Activated T-cell treated with anti-CD3 and anti-CD28 coated beads for 48 hours (primary cell): ENCODE data around the gene ERI3.

ENCODE experiments used
- DNase-seq: peaks from one replicate; pipeline ENCODE4 v3.0.0-alpha.2; 2020; ENCODE audit warnings: low read depth

ERI3 gene

GRCh38 chr1:44282704-44283426 lies 72.2 kb downstream of the ERI3 start:
- DNase-seq, result no peak

GRCh38 chr1:44281962-44282703 lies 72.9 kb downstream of the ERI3 start:
- no peak for DNase-seq

GRCh38 chr1:44276901-44277300 lies 78.2 kb downstream of the ERI3 start:
- DNase-seq, result no peak

- no peak for DNase-seq
These were observed 79.1 kb downstream of the ERI3 start for GRCh38 chr1:44275991-44276405.

- DNase-seq, result no peak
These were observed 79.6 kb downstream of the ERI3 start for GRCh38 chr1:44275296-44275962.

GRCh38 chr1:44273560-44274350 lies 81.3 kb downstream of the ERI3 start:
- no peak for DNase-seq

- DNase-seq, result no peak
These were observed 82.1 kb downstream of the ERI3 start for GRCh38 chr1:44272992-44273391.

- no peak for DNase-seq
These were observed 83.4 kb downstream of the ERI3 start for GRCh38 chr1:44271646-44272045.

GRCh38 chr1:44270686-44271628 lies 84.1 kb downstream of the ERI3 start:
- no peak for DNase-seq

GRCh38 chr1:44268054-44268453 lies 87.0 kb downstream of the ERI3 start:
- DNase-seq, result no peak

GRCh38 chr1:44267438-44267837 lies 87.6 kb downstream of the ERI3 start:
- DNase-seq, result no peak

GRCh38 chr1:44266400-44267344 lies 88.4 kb downstream of the ERI3 start:
- DNase-seq, result no peak

GRCh38 chr1:44265656-44266358 lies 89.2 kb downstream of the ERI3 start:
- DNase-seq, result no peak

- DNase-seq, result no peak
These were observed 90.6 kb downstream of the ERI3 start for GRCh38 chr1:44264451-44264771.

- DNase-seq, result no peak
These were observed 91.2 kb downstream of the ERI3 start for GRCh38 chr1:44263568-44264450.

- no peak for DNase-seq
These were observed 92.1 kb downstream of the ERI3 start for GRCh38 chr1:44262816-44263567.

GRCh38 chr1:44262414-44262813 lies 92.6 kb downstream of the ERI3 start:
- DNase-seq, result no peak

GRCh38 chr1:44261962-44262361 lies 93.1 kb downstream of the ERI3 start:
- no peak for DNase-seq
